OCI-M1 (cell line): Measurements from ENCODE around the gene LRRIQ4.

Experiments used
- DNase-seq: peaks from one replicate; lab custom pipeline; 2025; lab: John Stamatoyannopoulos, UW

Gene LRRIQ4

GRCh38 chr3:169812332-169813235 lies at the start of gene LRRIQ4, which contains the start of gene LRRC34:
Gene LRRIQ4 (plus strand): TSS chr3:169812870. CDS start chr3:169821922, 9,052 bp downstream.
Gene LRRC34 (minus strand): TSS chr3:169812904. CDS start chr3:169812548, 356 bp downstream.
- no peak for DNase-seq

GRCh38 chr3:169764312-169764881 lies 48.3 kb upstream of the LRRIQ4 start:
- DNase-seq: peak; percentile 75

GRCh38 chr3:169764882-169765612 lies 47.6 kb upstream of the LRRIQ4 start, which contains the start of gene TERC:
Gene TERC (minus strand): TSS chr3:169765060.
- DNase-seq: peak; percentile 95

- DNase-seq: peak; percentile 70
Observed at GRCh38 chr3:169769287-169770181, 43.1 kb upstream of the LRRIQ4 start, which contains the start of gene ACTRT3. Gene ACTRT3 (minus strand): TSS chr3:169769561. CDS start chr3:169769520, 41 bp downstream.

GRCh38 chr3:169771497-169772304 lies 41.0 kb upstream of the LRRIQ4 start:
- peak; percentile 91 for DNase-seq

- peak; percentile 78 for DNase-seq
Observed at GRCh38 chr3:169772305-169772896, 40.3 kb upstream of the LRRIQ4 start.

GRCh38 chr3:169772897-169773816 lies 39.5 kb upstream of the LRRIQ4 start, which contains the start of gene MYNN:
Gene MYNN (plus strand): TSS chr3:169773396. CDS start chr3:169774296, 900 bp downstream.
- DNase-seq: peak; percentile 89

- no peak for DNase-seq
Observed at GRCh38 chr3:169774186-169774585, 38.5 kb upstream of the LRRIQ4 start.

GRCh38 chr3:169777822-169778221 lies 34.8 kb upstream of the LRRIQ4 start:
- DNase-seq: no peak

- DNase-seq: peak; percentile 5
Observed at GRCh38 chr3:169780742-169781141, 31.9 kb upstream of the LRRIQ4 start.

- peak; percentile 36 for DNase-seq
Observed at GRCh38 chr3:169781209-169781855, 31.3 kb upstream of the LRRIQ4 start.

- no peak for DNase-seq
Observed at GRCh38 chr3:169787120-169787519, 25.6 kb upstream of the LRRIQ4 start.

GRCh38 chr3:169787791-169788190 lies 24.9 kb upstream of the LRRIQ4 start:
- DNase-seq: no peak

GRCh38 chr3:169790219-169790618 lies 22.5 kb upstream of the LRRIQ4 start:
- DNase-seq: no peak

- no peak for DNase-seq
Observed at GRCh38 chr3:169790687-169791429, 21.8 kb upstream of the LRRIQ4 start.

GRCh38 chr3:169792359-169792758 lies 20.3 kb upstream of the LRRIQ4 start:
- no peak for DNase-seq

GRCh38 chr3:169804681-169805080 lies 8.0 kb upstream of the LRRIQ4 start:
- DNase-seq: no peak
